SU-DHL-6 (cell line): ENCODE results near the gene OR6Q1.

ENCODE experiments used
- H2AFZ ChIP-seq: fragments of 200-600 bp; sonication (generic); 2 replicates; pipeline ENCODE4 v1.6.1; 2014; ENCODE audit warnings: low read depth, mild to moderate bottlenecking, moderate library complexity, mixed read lengths, antibody characterized with exemption, low read length; ENCODE audit not compliant: severe bottlenecking
- H3F3A ChIP-seq: fragments of 200-600 bp; shearing (Covaris generic); 2 replicates; pipeline ENCODE4 v1.6.0; 2016; ENCODE audit warnings: antibody characterized with exemption, mild to moderate bottlenecking; ENCODE audit not compliant: insufficient read depth
- H3K27ac ChIP-seq: fragments of 200-600 bp; sonication (generic); 2 replicates; pipeline ENCODE4 v1.5.1; 2016; ENCODE audit warnings: low read depth, mild to moderate bottlenecking, low read length, moderate library complexity, mixed read lengths
- H3K27me3 ChIP-seq: fragments of 200-600 bp; sonication (generic), shearing (Covaris generic); 2 replicates; pipeline ENCODE4 v1.6.0; 2014; ENCODE audit warnings: mild to moderate bottlenecking, low read length
- H3K36me3 ChIP-seq: fragments of 200-600 bp; sonication (generic); 2 replicates; pipeline ENCODE4 v1.6.1; 2014; ENCODE audit warnings: mild to moderate bottlenecking, low read length, mixed read lengths
- H3K4me2 ChIP-seq: fragments of 300-600, 200-600 bp; shearing (Covaris generic), sonication (generic); 2 replicates; pipeline ENCODE4 v1.6.0; 2014; ENCODE audit warnings: low read length, low read depth, mild to moderate bottlenecking; ENCODE audit not compliant: poor library complexity, severe bottlenecking
- H3K4me3 ChIP-seq: fragments of 200-600 bp; sonication (generic); 2 replicates; pipeline ENCODE4 v1.5.1; 2014; ENCODE audit warnings: antibody characterized with exemption, low read length, mild to moderate bottlenecking, mixed read lengths; ENCODE audit not compliant: insufficient read depth, poor library complexity, severe bottlenecking
- H3K79me2 ChIP-seq: fragments of 200-600 bp; sonication (generic); 2 replicates; pipeline ENCODE4 v1.6.1; 2014; ENCODE audit warnings: mild to moderate bottlenecking, low read length, moderate library complexity; ENCODE audit not compliant: insufficient read depth
- H3K9ac ChIP-seq: fragments of 200-600 bp; sonication (generic); 2 replicates; pipeline ENCODE4 v1.7.0; 2014; ENCODE audit warnings: mild to moderate bottlenecking, low read length
- H3K9me2 ChIP-seq: fragments of 200-600 bp; sonication (generic); replicated peaks from 2 replicates; pipeline ENCODE4 v1.6.1; 2014; ENCODE audit warnings: low read length; ENCODE audit not compliant: insufficient read depth
- H3K9me3 ChIP-seq: fragments of 200-600 bp; sonication (generic); 2 replicates; pipeline ENCODE4 v1.6.1; 2014; ENCODE audit warnings: low read length, mixed read lengths; ENCODE audit not compliant: insufficient read depth
- H4K20me1 ChIP-seq: fragments of 200-600 bp; sonication (generic); 2 replicates; pipeline ENCODE4 v1.6.1; 2014; ENCODE audit warnings: low read depth, mild to moderate bottlenecking, antibody characterized with exemption, low read length, moderate library complexity, mixed read lengths
- EZH2phosphoT487 ChIP-seq: fragments of 200-600 bp; sonication (generic), shearing (Covaris generic); conservative IDR thresholded peaks from 2 replicates; pipeline ENCODE4 v1.6.1; 2018; ENCODE audit warnings: mild to moderate bottlenecking, antibody characterized with exemption, low read length, moderate library complexity, mixed read lengths
- TF ChIP-seq, protein P1 (sequence below): fragments of 200-600 bp; sonication (generic); IDR thresholded peaks from one replicate; pipeline ENCODE4 v1.5.1; 2017; ENCODE audit warnings: antibody characterized with exemption, mild to moderate bottlenecking, low read length, moderate library complexity; ENCODE audit not compliant: insufficient read depth, poor library complexity, severe bottlenecking

Gene OR6Q1

DNA sequence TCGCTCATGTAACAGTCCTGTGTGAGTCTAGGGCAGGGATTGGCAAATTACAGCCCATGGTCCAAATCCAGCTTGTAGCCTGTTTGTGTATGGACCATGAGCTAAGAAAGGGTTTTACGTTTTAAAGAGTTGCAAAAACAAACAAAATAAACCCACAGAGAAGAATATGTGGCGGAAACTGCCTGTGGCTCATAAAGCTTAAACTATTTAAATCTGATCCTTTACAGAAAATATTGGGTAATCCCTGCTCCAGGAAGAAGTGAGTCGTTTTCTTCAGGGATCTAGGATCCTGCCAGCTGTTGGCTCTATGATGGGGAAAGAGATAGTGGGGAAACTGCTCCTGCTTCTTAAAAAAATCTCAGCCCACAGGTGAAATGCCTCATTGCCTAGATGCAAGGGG is 3.4 kb upstream of the OR6Q1 start:
- Histone ChIP-seq H3K4me3 (no peak overlapping the region), H3F3A (no peaks in the 10 kb centered on the region), H4K20me1 (no peaks in the 10 kb centered on the region), H3K4me2 (no peak overlapping the region), H3K9me3 (no peaks in the 10 kb centered on the region), H3K9me2 (no peaks in the 10 kb centered on the region), H3K9ac (no peak overlapping the region), H3K27me3 (no peaks in the 10 kb centered on the region), H3K79me2 (no peaks in the 10 kb centered on the region), H2AFZ (no peak overlapping the region), H3K27ac (no peak overlapping the region), H3K36me3 (no peaks in the 10 kb centered on the region)
- TF ChIP-seq, protein P1, sequence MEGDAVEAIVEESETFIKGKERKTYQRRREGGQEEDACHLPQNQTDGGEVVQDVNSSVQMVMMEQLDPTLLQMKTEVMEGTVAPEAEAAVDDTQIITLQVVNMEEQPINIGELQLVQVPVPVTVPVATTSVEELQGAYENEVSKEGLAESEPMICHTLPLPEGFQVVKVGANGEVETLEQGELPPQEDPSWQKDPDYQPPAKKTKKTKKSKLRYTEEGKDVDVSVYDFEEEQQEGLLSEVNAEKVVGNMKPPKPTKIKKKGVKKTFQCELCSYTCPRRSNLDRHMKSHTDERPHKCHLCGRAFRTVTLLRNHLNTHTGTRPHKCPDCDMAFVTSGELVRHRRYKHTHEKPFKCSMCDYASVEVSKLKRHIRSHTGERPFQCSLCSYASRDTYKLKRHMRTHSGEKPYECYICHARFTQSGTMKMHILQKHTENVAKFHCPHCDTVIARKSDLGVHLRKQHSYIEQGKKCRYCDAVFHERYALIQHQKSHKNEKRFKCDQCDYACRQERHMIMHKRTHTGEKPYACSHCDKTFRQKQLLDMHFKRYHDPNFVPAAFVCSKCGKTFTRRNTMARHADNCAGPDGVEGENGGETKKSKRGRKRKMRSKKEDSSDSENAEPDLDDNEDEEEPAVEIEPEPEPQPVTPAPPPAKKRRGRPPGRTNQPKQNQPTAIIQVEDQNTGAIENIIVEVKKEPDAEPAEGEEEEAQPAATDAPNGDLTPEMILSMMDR: no peak

DNA sequence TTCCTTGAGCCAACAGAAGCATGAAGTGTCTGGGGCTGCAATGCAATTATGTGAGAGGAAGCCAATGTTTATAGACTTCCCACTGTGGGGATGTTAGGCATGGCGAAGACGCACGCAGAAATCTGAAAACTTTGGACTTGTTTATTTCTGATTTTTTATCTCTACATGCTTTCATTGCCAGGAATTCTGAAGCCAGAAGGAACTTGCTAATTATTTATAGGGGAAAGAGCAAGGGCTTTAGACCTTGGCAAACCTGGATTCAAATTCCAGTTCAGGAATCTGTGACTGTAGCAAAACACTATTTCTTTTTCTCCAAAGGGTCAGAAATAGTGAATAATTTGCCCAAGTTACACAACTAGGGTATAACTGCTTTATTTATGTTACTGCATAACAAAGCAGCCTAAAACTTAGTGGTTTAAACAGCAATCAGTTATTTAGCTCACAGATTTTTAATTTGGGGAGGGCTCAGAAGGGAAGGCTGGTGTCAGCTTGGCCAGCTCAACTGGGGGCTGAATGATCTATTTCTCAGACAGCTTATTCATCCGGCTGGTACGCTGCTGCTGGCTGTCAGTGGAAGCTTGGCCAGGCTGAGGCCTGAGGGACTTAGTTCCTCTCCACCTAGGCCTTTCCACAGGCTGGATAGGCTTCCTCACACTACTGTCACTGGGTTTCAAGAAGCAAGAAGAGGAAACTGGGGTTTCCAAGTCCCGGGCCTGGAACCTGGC is 1.9 kb upstream of the OR6Q1 start:
- H4K20me1 ChIP-seq: no peaks in the 10 kb centered on the region
- H3K36me3 ChIP-seq: no peaks in the 10 kb centered on the region
- no peak overlapping the region for H3K9ac ChIP-seq
- no peaks in the 10 kb centered on the region for H3K79me2 ChIP-seq
- H3K9me3 ChIP-seq: no peaks in the 10 kb centered on the region
- H3K9me2 ChIP-seq: no peaks in the 10 kb centered on the region
- H3K4me3 ChIP-seq: no peak overlapping the region
- H3F3A ChIP-seq: no peaks in the 10 kb centered on the region
- no peaks in the 10 kb centered on the region for H3K27me3 ChIP-seq
- TF ChIP-seq, protein P1: no peak
- TF ChIP-seq EZH2phosphoT487: no peak
- H3K4me2 ChIP-seq: no peak overlapping the region
- H2AFZ ChIP-seq: no peak overlapping the region
- H3K27ac ChIP-seq: no peak overlapping the region

DNA sequence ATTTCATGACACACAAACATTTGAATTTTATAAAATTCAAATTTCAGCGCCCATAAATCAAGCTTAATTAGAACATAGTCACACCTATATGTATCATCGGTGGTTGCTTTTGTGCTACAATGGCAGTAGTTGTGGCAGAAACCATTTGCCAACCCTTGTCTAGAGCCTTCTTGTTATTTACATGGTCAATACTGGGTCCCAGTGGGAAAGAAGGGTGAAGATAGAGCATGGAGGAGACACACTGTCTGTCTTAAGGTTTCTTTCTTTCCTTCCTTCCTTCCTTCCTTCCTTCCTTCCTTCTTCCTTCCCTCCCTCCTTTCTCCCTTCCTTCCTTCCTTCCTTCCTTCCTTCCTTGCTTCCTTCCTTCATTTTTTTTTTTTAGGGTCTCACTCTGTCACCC is 3.7 kb downstream of the OR6Q1 start:
- Histone ChIP-seq H3K27me3 (no peaks in the 10 kb centered on the region), H4K20me1 (no peaks in the 10 kb centered on the region), H3K9ac (no peak overlapping the region), H3K9me2 (no peaks in the 10 kb centered on the region), H3K79me2 (no peaks in the 10 kb centered on the region), H3K27ac (no peak overlapping the region), H3K4me2 (no peak overlapping the region), H3K4me3 (no peak overlapping the region), H3K9me3 (no peaks in the 10 kb centered on the region), H3F3A (no peaks in the 10 kb centered on the region), H3K36me3 (no peaks in the 10 kb centered on the region), H2AFZ (no peak overlapping the region)
- no peak for TF ChIP-seq EZH2phosphoT487
- TF ChIP-seq, protein P1: no peak
